DND-41 (cell line): ENCODE results near the gene ZC3H7B.
A peak's percentile ranks its signal among the peaks of the same experiment; 100 is the strongest.

Source experiments
- EZH2 ChIP-seq: IDR thresholded peaks from 3 replicates; pipeline ENCODE4 v1.6.1; 2012; ENCODE audit warnings: borderline replicate concordance, low read depth, mild to moderate bottlenecking, moderate library complexity, low read length, inconsistent platforms; ENCODE audit not compliant: severe bottlenecking
- TF ChIP-seq, protein P1 (sequence below): IDR thresholded peaks from 2 replicates; pipeline ENCODE4 v1.5.1; 2012; ENCODE audit warnings: borderline replicate concordance, low read length, moderate library complexity, mild to moderate bottlenecking; ENCODE audit not compliant: poor library complexity, severe bottlenecking; ENCODE audit errors: extremely low read depth

DNA sequence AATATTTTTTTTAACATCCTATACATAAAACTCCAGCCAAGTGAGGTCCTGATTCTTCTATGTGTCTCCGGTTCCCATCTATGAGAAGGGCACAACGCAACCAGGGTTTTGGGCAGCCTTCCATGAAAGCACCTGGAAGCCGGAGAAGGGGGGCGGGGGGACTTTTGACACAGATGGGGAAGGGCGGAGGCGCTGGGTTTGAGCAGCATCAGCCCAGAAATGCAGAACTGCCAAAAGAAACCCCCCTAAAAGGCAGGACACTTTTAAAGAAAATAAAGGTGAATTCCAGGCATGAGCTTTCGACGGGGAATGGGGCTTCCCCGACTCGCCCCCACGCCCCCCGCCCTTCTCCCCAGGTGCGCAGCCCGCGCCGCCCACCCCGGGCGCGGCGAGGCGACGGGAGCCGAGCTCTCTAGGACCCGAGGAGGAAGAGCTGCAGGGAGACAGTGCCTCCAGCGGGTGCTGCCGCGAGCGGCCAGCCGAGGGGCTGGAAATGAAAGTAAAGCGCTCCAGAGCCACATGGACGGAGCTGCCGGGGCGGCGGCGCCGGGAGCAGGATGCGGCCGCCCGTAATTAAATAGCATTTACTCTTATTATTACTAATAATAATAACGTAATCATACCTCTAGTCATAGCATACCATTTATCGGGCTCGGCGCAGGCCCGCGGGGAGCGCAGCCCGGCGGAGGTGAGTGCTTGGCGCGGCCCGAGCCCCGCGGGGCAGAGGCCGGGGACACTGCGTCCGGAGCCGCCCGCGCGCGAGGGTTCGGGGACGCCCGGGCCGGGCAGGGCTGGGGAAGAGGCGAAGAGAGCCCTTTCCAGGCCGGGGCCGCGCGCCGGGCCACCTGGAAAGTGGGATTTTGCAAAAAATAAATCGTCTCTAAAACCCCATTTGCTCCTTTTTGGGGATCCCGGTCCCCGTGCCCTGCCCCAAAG, at the start of gene ZC3H7B:
- no peak for TF ChIP-seq EZH2
- TF ChIP-seq, protein P1, sequence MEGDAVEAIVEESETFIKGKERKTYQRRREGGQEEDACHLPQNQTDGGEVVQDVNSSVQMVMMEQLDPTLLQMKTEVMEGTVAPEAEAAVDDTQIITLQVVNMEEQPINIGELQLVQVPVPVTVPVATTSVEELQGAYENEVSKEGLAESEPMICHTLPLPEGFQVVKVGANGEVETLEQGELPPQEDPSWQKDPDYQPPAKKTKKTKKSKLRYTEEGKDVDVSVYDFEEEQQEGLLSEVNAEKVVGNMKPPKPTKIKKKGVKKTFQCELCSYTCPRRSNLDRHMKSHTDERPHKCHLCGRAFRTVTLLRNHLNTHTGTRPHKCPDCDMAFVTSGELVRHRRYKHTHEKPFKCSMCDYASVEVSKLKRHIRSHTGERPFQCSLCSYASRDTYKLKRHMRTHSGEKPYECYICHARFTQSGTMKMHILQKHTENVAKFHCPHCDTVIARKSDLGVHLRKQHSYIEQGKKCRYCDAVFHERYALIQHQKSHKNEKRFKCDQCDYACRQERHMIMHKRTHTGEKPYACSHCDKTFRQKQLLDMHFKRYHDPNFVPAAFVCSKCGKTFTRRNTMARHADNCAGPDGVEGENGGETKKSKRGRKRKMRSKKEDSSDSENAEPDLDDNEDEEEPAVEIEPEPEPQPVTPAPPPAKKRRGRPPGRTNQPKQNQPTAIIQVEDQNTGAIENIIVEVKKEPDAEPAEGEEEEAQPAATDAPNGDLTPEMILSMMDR: peak; percentile 70
